Brain pericyte (primary cell): ENCODE results near the gene GPR150.

Experiments used
- DNase-seq: peaks from one replicate; pipeline ENCODE4 v3.0.0-alpha.2; 2012; ENCODE audit warnings: low read depth, low spot score

GPR150 gene

GRCh38 chr5:95620030-95620869 is at the start of gene GPR150:
GPR150 (plus strand) TSS chr5:95620087; CDS start chr5:95620276, 189 bp downstream.
- DNase-seq, result no peak

- DNase-seq, result no peak
These were observed 47.9 kb upstream of the GPR150 start for GRCh38 chr5:95572016-95572415.

GRCh38 chr5:95581576-95581975 is 38.3 kb upstream of the GPR150 start:
- DNase-seq, result no peak

- no peak for DNase-seq
These were observed 35.9 kb upstream of the GPR150 start for GRCh38 chr5:95583992-95584391.

- no peak for DNase-seq
These were observed 29.0 kb upstream of the GPR150 start for GRCh38 chr5:95590880-95591279.

- DNase-seq, result peak; percentile 8
These were observed 28.4 kb upstream of the GPR150 start for GRCh38 chr5:95591490-95591901.

GRCh38 chr5:95595289-95595931 is 24.5 kb upstream of the GPR150 start:
- DNase-seq, result no peak

- no peak for DNase-seq
These were observed 20.6 kb upstream of the GPR150 start for GRCh38 chr5:95599252-95599651.

GRCh38 chr5:95600557-95600956 is 19.3 kb upstream of the GPR150 start:
- DNase-seq, result no peak

- DNase-seq, result no peak
These were observed 14.1 kb upstream of the GPR150 start for GRCh38 chr5:95605786-95606185.

- DNase-seq, result no peak
These were observed 13.5 kb upstream of the GPR150 start for GRCh38 chr5:95606419-95606818.

GRCh38 chr5:95609711-95610110 is 10.2 kb upstream of the GPR150 start:
- no peak for DNase-seq

GRCh38 chr5:95610546-95610945 is 9.3 kb upstream of the GPR150 start:
- no peak for DNase-seq

- DNase-seq, result no peak
These were observed 8.5 kb upstream of the GPR150 start for GRCh38 chr5:95611396-95611795.

GRCh38 chr5:95613514-95613913 is 6.4 kb upstream of the GPR150 start:
- no peak for DNase-seq

- DNase-seq, result no peak
These were observed 4.8 kb upstream of the GPR150 start for GRCh38 chr5:95615164-95615467.

GRCh38 chr5:95617057-95617456 is 2.8 kb upstream of the GPR150 start:
- no peak for DNase-seq

GRCh38 chr5:95619096-95619495 is 791 bp upstream of the GPR150 start:
- no peak for DNase-seq

- DNase-seq, result no peak
These were observed 315 bp upstream of the GPR150 start for GRCh38 chr5:95619514-95620029.

- no peak for DNase-seq
These were observed 1.3 kb downstream of the GPR150 start for GRCh38 chr5:95620870-95621838.

GRCh38 chr5:95621839-95622629 is 2.1 kb downstream of the GPR150 start:
- DNase-seq, result no peak
